ENCODE measurements around the gene IGSF9.

IGSF9 gene

GRCh38 chr1:159974350-159974965 lies 29.0 kb upstream of the IGSF9 start:
- no peak for DNase-seq (ENCODE audit: low read depth in 2 of 2)

GRCh38 chr1:159973350-159973940 lies 28.0 kb upstream of the IGSF9 start:
- no peak for DNase-seq (ENCODE audit: low read depth in 2 of 2)

- DNase-seq (ENCODE audit: low read depth in 2 of 2): no peak
Measured at GRCh38 chr1:159972443-159973205, 27.2 kb upstream of the IGSF9 start.

- no peak for DNase-seq (ENCODE audit: low read depth in 2 of 2)
Measured at GRCh38 chr1:159970932-159971342, 25.5 kb upstream of the IGSF9 start.

GRCh38 chr1:159968901-159969300 lies 23.5 kb upstream of the IGSF9 start:
- DNase-seq (ENCODE audit: low read depth in 2 of 2): no peak

- DNase-seq (ENCODE audit: low read depth in 2 of 2): no peak
Measured at GRCh38 chr1:159965263-159965662, 19.9 kb upstream of the IGSF9 start.

- DNase-seq (ENCODE audit: low read depth in 2 of 2): no peak
Measured at GRCh38 chr1:159964144-159964543, 18.7 kb upstream of the IGSF9 start.

- no peak for DNase-seq (ENCODE audit: low read depth in 2 of 2)
Measured at GRCh38 chr1:159962176-159962575, 16.8 kb upstream of the IGSF9 start.

GRCh38 chr1:159961636-159962035 lies 16.2 kb upstream of the IGSF9 start:
- no peak for DNase-seq (ENCODE audit: low read depth in 2 of 2)

- DNase-seq (ENCODE audit: low read depth in 2 of 2): no peak
Measured at GRCh38 chr1:159960721-159961381, 15.4 kb upstream of the IGSF9 start.

- DNase-seq (ENCODE audit: low read depth in 2 of 2): no peak
Measured at GRCh38 chr1:159959451-159959850, 14.0 kb upstream of the IGSF9 start.

- DNase-seq (ENCODE audit: low read depth in 2 of 2): no peak
Measured at GRCh38 chr1:159958719-159959380, 13.4 kb upstream of the IGSF9 start.

GRCh38 chr1:159957824-159958268 lies 12.4 kb upstream of the IGSF9 start:
- DNase-seq (ENCODE audit: low read depth in 2 of 2): no peak

- no peak for DNase-seq (ENCODE audit: low read depth in 2 of 2)
Measured at GRCh38 chr1:159955456-159955855, 10.0 kb upstream of the IGSF9 start.

- DNase-seq (ENCODE audit: low read depth in 2 of 2): no peak
Measured at GRCh38 chr1:159953536-159954515, 8.4 kb upstream of the IGSF9 start, which contains the start of gene SLAMF9. Gene SLAMF9, minus strand, starts transcription at chr1:159954237. Its CDS starts 100 bp downstream, at chr1:159954137.

GRCh38 chr1:159952932-159953331 lies 7.5 kb upstream of the IGSF9 start:
- no peak for DNase-seq (ENCODE audit: low read depth in 2 of 2)

GRCh38 chr1:159951551-159951950 lies 6.1 kb upstream of the IGSF9 start:
- DNase-seq (ENCODE audit: low read depth in 2 of 2): no peak

GRCh38 chr1:159951016-159951415 lies 5.6 kb upstream of the IGSF9 start:
- no peak for DNase-seq (ENCODE audit: low read depth in 2 of 2)

- DNase-seq (ENCODE audit: low read depth in 2 of 2): no peak
Measured at GRCh38 chr1:159949981-159950381, 4.6 kb upstream of the IGSF9 start.

- DNase-seq (ENCODE audit: low read depth in 2 of 2): no peak
Measured at GRCh38 chr1:159949123-159949522, 3.7 kb upstream of the IGSF9 start.

- DNase-seq (ENCODE audit: low read depth in 2 of 2): no peak
Measured at GRCh38 chr1:159947942-159948341, 2.5 kb upstream of the IGSF9 start.

Measured in stimulated activated CD8-positive, alpha-beta memory T cell treated with anti-CD3 and anti-CD28 coated beads, Interleukin-7, amount 100 ng/mL, for 1 hour (primary cell).